ENCODE results near the gene PRKAA1. TPM values are rescaled to one million over a fixed set of nuclear protein-coding genes. Genes with fewer than 3 reads are reported as not detected.
"Not testable (repeated sequence)": the region's sequence is repeated elsewhere in the genome, so short reads cannot be mapped to it uniquely, and the experiment has no call there.

Gene PRKAA1

GRCh38 chr5:40716000-40716399 lies 82.2 kb downstream of the PRKAA1 start:
- no peak for DNase-seq (ENCODE audit: low spot score)

DNA sequence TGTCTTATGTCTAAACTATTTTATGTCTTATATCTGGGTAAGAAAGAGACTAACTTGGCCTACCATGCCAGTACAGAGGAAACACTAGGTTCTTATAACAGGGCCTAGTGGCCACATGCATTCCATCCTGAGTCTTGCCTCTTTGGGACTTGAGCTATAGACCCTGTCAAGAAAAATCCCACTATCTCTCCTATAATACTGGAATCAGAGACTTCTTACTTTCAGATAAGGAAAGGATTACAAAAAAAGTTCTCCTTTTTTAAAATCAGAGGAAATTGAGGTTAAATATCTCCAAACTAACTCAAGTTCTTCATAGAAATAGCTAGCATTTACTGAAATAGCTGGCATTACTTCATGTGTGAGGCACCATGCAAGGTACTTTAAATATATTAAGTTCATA lies 84.2 kb downstream of the PRKAA1 start:
- Histone ChIP-seq H4K8ac (ENCODE audit: low read depth, low read length) (no peak overlapping the region), H3K27ac (replicated peaks; ENCODE audit: low read length) (no peak overlapping the region), H3K4ac (ENCODE audit: low read length) (no peak overlapping the region)

More at GRCh38 chr5:40716000-40716399, 82.2 kb downstream of the PRKAA1 start:
- no peak overlapping the region for H2BK12ac ChIP-seq (ENCODE audit: low read length)
- no peak overlapping the region for H3K4ac ChIP-seq (ENCODE audit: low read length)
- no peak overlapping the region for H4K91ac ChIP-seq (ENCODE audit: low read depth, low read length, poor library complexity)
- no CpG with 5 or more reads among the region's 2 CpGs for WGBS, 2 donors (ENCODE audit: extremely low coverage in 2 of 2, insufficient read length in 2 of 2, insufficient replicate concordance in 1 of 2)
- peaks cover 1% of the 10 kb centered on the region for H3K79me1 ChIP-seq (ENCODE audit: low read depth, low read length)
- H2AK5ac ChIP-seq (ENCODE audit: low read depth, low read length): no peak overlapping the region
- H3K9me3 ChIP-seq (replicated peaks in 1 of 2; ENCODE audit: control insufficient read depth in 2 of 2, insufficient read depth in 1 of 2, low read depth in 1 of 2, low read length in 2 of 2): peaks cover 0 to 10% of the 10 kb centered on the region in 2 donors
- H3K9ac ChIP-seq (ENCODE audit: low read depth, low read length, poor library complexity): no peak overlapping the region
- H3K36me3 ChIP-seq (replicated peaks in 1 of 2; ENCODE audit: control insufficient read depth in 2 of 2, insufficient read depth in 2 of 2, low read length in 2 of 2): peaks cover 1 to 34% of the 10 kb centered on the region in 2 donors
- H3K4me1 ChIP-seq (ENCODE audit: control insufficient read depth in 2 of 2, insufficient read depth in 1 of 2, low read depth in 1 of 2, low read length in 2 of 2): no peaks in the 10 kb centered on the region
- no peak overlapping the region for H3K4me2 ChIP-seq (ENCODE audit: insufficient read depth, low read length, poor library complexity, severe bottlenecking)
- no peak overlapping the region for H3K23ac ChIP-seq (ENCODE audit: low read depth, low read length, poor library complexity)
- no peak overlapping the region for H2BK120ac ChIP-seq (ENCODE audit: low read depth, low read length)
- no peak overlapping the region for H3K4me3 ChIP-seq (ENCODE audit: low read length in 2 of 2)
- no peak overlapping the region for H2AFZ ChIP-seq (ENCODE audit: low read length)
- no peak overlapping the region for H2BK5ac ChIP-seq (ENCODE audit: low read length)
- H2BK15ac ChIP-seq (ENCODE audit: low read length): no peak overlapping the region
- H3K14ac ChIP-seq (ENCODE audit: low read length): no peak overlapping the region
- H3K18ac ChIP-seq (ENCODE audit: low read length): no peak overlapping the region
- H3K27ac ChIP-seq (replicated peaks; ENCODE audit: low read length): no peak overlapping the region
- H3K27me3 ChIP-seq (ENCODE audit: control insufficient read depth in 3 of 3, insufficient read depth in 3 of 3, low read depth in 1 of 3, low read length in 3 of 3): no peaks in the 10 kb centered on the region
- no peak overlapping the region for H4K8ac ChIP-seq (ENCODE audit: low read depth, low read length)

GRCh38 chr5:40710575-40710974 lies 87.6 kb downstream of the PRKAA1 start:
- not testable (repeated sequence) for H2BK15ac ChIP-seq (ENCODE audit: low read length); H3K27me3 ChIP-seq (ENCODE audit: control insufficient read depth in 3 of 3, insufficient read depth in 3 of 3, low read depth in 1 of 3, low read length in 3 of 3); H3K18ac ChIP-seq (ENCODE audit: low read length); H2BK120ac ChIP-seq (ENCODE audit: low read depth, low read length); H4K91ac ChIP-seq (ENCODE audit: low read depth, low read length, poor library complexity); H2AFZ ChIP-seq (ENCODE audit: low read length); H3K4me1 ChIP-seq (ENCODE audit: control insufficient read depth in 2 of 2, insufficient read depth in 1 of 2, low read depth in 1 of 2, low read length in 2 of 2); H2BK12ac ChIP-seq (ENCODE audit: low read length); H3K4me2 ChIP-seq (ENCODE audit: insufficient read depth, low read length, poor library complexity, severe bottlenecking); H3K4me3 ChIP-seq (ENCODE audit: low read length in 2 of 2); H3K79me1 ChIP-seq (ENCODE audit: low read depth, low read length); H3K23ac ChIP-seq (ENCODE audit: low read depth, low read length, poor library complexity); H4K8ac ChIP-seq (ENCODE audit: low read depth, low read length); H3K14ac ChIP-seq (ENCODE audit: low read length); H3K4ac ChIP-seq (ENCODE audit: low read length); H3K36me3 ChIP-seq (replicated peaks in 1 of 2; ENCODE audit: control insufficient read depth in 2 of 2, insufficient read depth in 2 of 2, low read length in 2 of 2); H3K27ac ChIP-seq (replicated peaks; ENCODE audit: low read length); H2BK5ac ChIP-seq (ENCODE audit: low read length); DNase-seq (ENCODE audit: low spot score); H2AK5ac ChIP-seq (ENCODE audit: low read depth, low read length); H3K9me3 ChIP-seq (replicated peaks in 1 of 2; ENCODE audit: control insufficient read depth in 2 of 2, insufficient read depth in 1 of 2, low read depth in 1 of 2, low read length in 2 of 2); H3K9ac ChIP-seq (ENCODE audit: low read depth, low read length, poor library complexity)

More for the DNA sequence above, 84.2 kb downstream of the PRKAA1 start:
- Histone ChIP-seq H2AK5ac (ENCODE audit: low read depth, low read length) (no peak overlapping the region), H2BK5ac (ENCODE audit: low read length) (no peak overlapping the region), H3K4me2 (ENCODE audit: insufficient read depth, low read length, poor library complexity, severe bottlenecking) (no peak overlapping the region), H3K4me1 (ENCODE audit: control insufficient read depth in 2 of 2, insufficient read depth in 1 of 2, low read depth in 1 of 2, low read length in 2 of 2) (no peaks in the 10 kb centered on the region), H3K27me3 (ENCODE audit: control insufficient read depth in 3 of 3, insufficient read depth in 3 of 3, low read depth in 1 of 3, low read length in 3 of 3) (no peaks in the 10 kb centered on the region), H4K91ac (ENCODE audit: low read depth, low read length, poor library complexity) (no peak overlapping the region), H3K79me1 (ENCODE audit: low read depth, low read length) (no peaks in the 10 kb centered on the region), H2AFZ (ENCODE audit: low read length) (no peak overlapping the region), H3K23ac (ENCODE audit: low read depth, low read length, poor library complexity) (no peak overlapping the region), H2BK120ac (ENCODE audit: low read depth, low read length) (no peak overlapping the region), H2BK12ac (ENCODE audit: low read length) (no peak overlapping the region), H3K9ac (ENCODE audit: low read depth, low read length, poor library complexity) (no peak overlapping the region), H3K4me3 (ENCODE audit: low read length in 2 of 2) (no peak overlapping the region), H3K36me3 (replicated peaks in 1 of 2; ENCODE audit: control insufficient read depth in 2 of 2, insufficient read depth in 2 of 2, low read length in 2 of 2) (peaks cover 0 to 17% of the 10 kb centered on the region in 2 donors), H3K9me3 (replicated peaks in 1 of 2; ENCODE audit: control insufficient read depth in 2 of 2, insufficient read depth in 1 of 2, low read depth in 1 of 2, low read length in 2 of 2) (peaks cover 0 to 7% of the 10 kb centered on the region in 2 donors), H2BK15ac (ENCODE audit: low read length) (no peak overlapping the region), H3K14ac (ENCODE audit: low read length) (no peak overlapping the region), H3K18ac (ENCODE audit: low read length) (no peak overlapping the region)
- DNase-seq (ENCODE audit: low spot score): no peak

Small RNA genes within 50 kb of the gene (small RNA-seq; reads per million reads assigned to genes)
- not detected for gene RF00191 (ENCODE audit: insufficient read depth)
- 311 reads per million, percentile 98 among the genes with 10 or more reads in this experiment for gene SNORD72 (ENCODE audit: insufficient read depth)

All from neuronal stem cell (in vitro differentiated cells).